HG03045 (cell line): ENCODE results near the gene PCNT.

Experiments used
- ATAC-seq: cut with Tn5 transposase; IDR thresholded peaks from one replicate; pipeline ENCODE4 v1.9.1; 2021; ENCODE audit warnings: mild to moderate bottlenecking, moderate library complexity; ENCODE audit not compliant: unreplicated experiment

The PCNT gene

GRCh38 chr21:46377789-46378188 lies 53.8 kb downstream of the PCNT start:
- no peak for ATAC-seq

- no peak for ATAC-seq
Measured at GRCh38 chr21:46379105-46379504, 55.1 kb downstream of the PCNT start.

GRCh38 chr21:46379691-46380090 lies 55.7 kb downstream of the PCNT start:
- ATAC-seq, result no peak

GRCh38 chr21:46381541-46381940 lies 57.6 kb downstream of the PCNT start:
- ATAC-seq, result no peak

- ATAC-seq, result no peak
Measured at GRCh38 chr21:46384556-46384955, 60.6 kb downstream of the PCNT start.

- no peak for ATAC-seq
Measured at GRCh38 chr21:46385846-46386733, 62.1 kb downstream of the PCNT start.

GRCh38 chr21:46386734-46387088 lies 62.8 kb downstream of the PCNT start:
- no peak for ATAC-seq

GRCh38 chr21:46388206-46388880 lies 64.4 kb downstream of the PCNT start:
- ATAC-seq, result no peak

- ATAC-seq, result no peak
Measured at GRCh38 chr21:46388896-46389295, 64.9 kb downstream of the PCNT start.

GRCh38 chr21:46390603-46391545 lies 66.9 kb downstream of the PCNT start:
- no peak for ATAC-seq

GRCh38 chr21:46391773-46392172 lies 67.8 kb downstream of the PCNT start:
- no peak for ATAC-seq

GRCh38 chr21:46392921-46393320 lies 69.0 kb downstream of the PCNT start:
- ATAC-seq, result no peak

- no peak for ATAC-seq
Measured at GRCh38 chr21:46393451-46393940, 69.5 kb downstream of the PCNT start.

GRCh38 chr21:46393941-46394594 lies 70.1 kb downstream of the PCNT start:
- ATAC-seq, result no peak

- ATAC-seq, result no peak
Measured at GRCh38 chr21:46394595-46395104, 70.7 kb downstream of the PCNT start.

GRCh38 chr21:46397211-46397905 lies 73.4 kb downstream of the PCNT start:
- ATAC-seq, result no peak

- ATAC-seq, result no peak
Measured at GRCh38 chr21:46397993-46398392, 74.0 kb downstream of the PCNT start.

GRCh38 chr21:46399129-46399528 lies 75.2 kb downstream of the PCNT start:
- ATAC-seq, result no peak

- no peak for ATAC-seq
Measured at GRCh38 chr21:46399686-46400085, 75.7 kb downstream of the PCNT start.
